Subcutaneous abdominal adipose tissue (tissue), 5 donors: Measurements from ENCODE around the gene KIF21A.

Source experiments
- H3K27ac ChIP-seq: one replicate; pipeline ENCODE4 v1.7.0; 2013; ENCODE audit warnings: low read depth, mild to moderate bottlenecking, inconsistent platforms, low read length, moderate library complexity
- H3K27me3 ChIP-seq, 5 donors: one replicate each; pipeline ENCODE4 v1.7.0; 2013; ENCODE audit warnings: low read length in 5 of 5, inconsistent platforms in 1 of 5; ENCODE audit not compliant: control insufficient read depth in 5 of 5, insufficient read depth in 4 of 5
- H3K36me3 ChIP-seq, 5 donors: one replicate each; pipeline ENCODE4 v1.7.0; 2013; ENCODE audit warnings: low read length in 5 of 5; ENCODE audit not compliant: control insufficient read depth in 5 of 5, insufficient read depth in 5 of 5
- H3K4me1 ChIP-seq, 5 donors: one replicate each; pipeline ENCODE4 v1.7.0; 2013; ENCODE audit warnings: low read length in 5 of 5, mild to moderate bottlenecking in 3 of 5, moderate library complexity in 1 of 5; ENCODE audit not compliant: control insufficient read depth in 5 of 5, insufficient read depth in 5 of 5
- H3K4me3 ChIP-seq, 5 donors: one replicate each; pipeline ENCODE4 v1.7.0; 2013; ENCODE audit warnings: low read length in 5 of 5, low read depth in 1 of 5
- H3K9ac ChIP-seq, 5 donors: one replicate each; pipeline ENCODE4 v1.7.0; 2013; ENCODE audit warnings: low read length in 5 of 5, mild to moderate bottlenecking in 4 of 5, moderate library complexity in 3 of 5
- H3K9me3 ChIP-seq, 5 donors: one replicate each; pipeline ENCODE4 v1.7.0; 2013; ENCODE audit warnings: low read length in 5 of 5; ENCODE audit not compliant: control insufficient read depth in 5 of 5
- donor health status: healthy.
- donor health status: healthy.
- donor health status: healthy.
- donor health status: healthy.
- donor health status: healthy.

KIF21A gene

GRCh38 chr12:39413836-39414771, 28.8 kb downstream of the KIF21A start:
- Histone ChIP-seq H3K9me3 (no peaks in the 10 kb centered on the region), H3K27me3 (no peaks in the 10 kb centered on the region), H3K36me3 (peaks cover 0 to 6% (median 0%) of the 10 kb centered on the region in 5 donors), H3K27ac (no peak overlapping the region), H3K4me1 (peaks cover 0 to 4% (median 0%) of the 10 kb centered on the region in 5 donors), H3K9ac (no peak overlapping the region), H3K4me3 (no peak overlapping the region)

- no peaks in the 10 kb centered on the region for H3K4me1 ChIP-seq
- H3K36me3 ChIP-seq, result peaks cover 0 to 6% (median 0%) of the 10 kb centered on the region in 5 donors
- no peak overlapping the region for H3K4me3 ChIP-seq
- no peak overlapping the region for H3K27ac ChIP-seq
- no peaks in the 10 kb centered on the region for H3K9me3 ChIP-seq
- H3K9ac ChIP-seq, result no peak overlapping the region
- H3K27me3 ChIP-seq, result no peaks in the 10 kb centered on the region
These were observed 30.7 kb downstream of the KIF21A start for GRCh38 chr12:39412210-39412609.

GRCh38 chr12:39406262-39406661, 36.7 kb downstream of the KIF21A start:
- peaks cover 0 to 6% (median 0%) of the 10 kb centered on the region in 5 donors for H3K4me1 ChIP-seq
- H3K9me3 ChIP-seq, result no peaks in the 10 kb centered on the region

GRCh38 chr12:39405580-39405979, 37.3 kb downstream of the KIF21A start:
- Histone ChIP-seq H3K9me3 (no peaks in the 10 kb centered on the region), H3K4me1 (peaks cover 0 to 11% (median 0%) of the 10 kb centered on the region in 5 donors), H3K27me3 (no peaks in the 10 kb centered on the region), H3K9ac (no peak overlapping the region), H3K36me3 (no peaks in the 10 kb centered on the region), H3K4me3 (no peak overlapping the region), H3K27ac (no peak overlapping the region)

More at GRCh38 chr12:39406262-39406661, 36.7 kb downstream of the KIF21A start:
- Histone ChIP-seq H3K27ac (no peak overlapping the region), H3K4me3 (no peak overlapping the region), H3K27me3 (no peaks in the 10 kb centered on the region), H3K36me3 (no peaks in the 10 kb centered on the region), H3K9ac (no peak overlapping the region)

- Histone ChIP-seq H3K36me3 (no peaks in the 10 kb centered on the region), H3K4me1 (peaks cover 0 to 11% (median 0%) of the 10 kb centered on the region in 5 donors), H3K27me3 (no peaks in the 10 kb centered on the region), H3K9me3 (no peaks in the 10 kb centered on the region), H3K9ac (no peak overlapping the region), H3K4me3 (no peak overlapping the region), H3K27ac (no peak overlapping the region)
These were observed 38.9 kb downstream of the KIF21A start for GRCh38 chr12:39404000-39404399.

- H3K9me3 ChIP-seq, result no peaks in the 10 kb centered on the region
- H3K9ac ChIP-seq, result no peak overlapping the region
- H3K4me3 ChIP-seq, result no peak overlapping the region
- no peaks in the 10 kb centered on the region for H3K36me3 ChIP-seq
- H3K27ac ChIP-seq, result no peak overlapping the region
- no peaks in the 10 kb centered on the region for H3K27me3 ChIP-seq
- H3K4me1 ChIP-seq, result peaks cover 0 to 11% (median 0%) of the 10 kb centered on the region in 5 donors
These were observed 39.5 kb downstream of the KIF21A start for GRCh38 chr12:39403376-39403775.

- H3K27me3 ChIP-seq, result no peaks in the 10 kb centered on the region
- peaks cover 0 to 11% (median 0%) of the 10 kb centered on the region in 5 donors for H3K4me1 ChIP-seq
- H3K9me3 ChIP-seq, result no peaks in the 10 kb centered on the region
- no peak overlapping the region for H3K4me3 ChIP-seq
- no peak overlapping the region for H3K27ac ChIP-seq
- no peaks in the 10 kb centered on the region for H3K36me3 ChIP-seq
- H3K9ac ChIP-seq, result no peak overlapping the region
These were observed 40.0 kb downstream of the KIF21A start for GRCh38 chr12:39402922-39403321.

GRCh38 chr12:39401459-39401858, 41.5 kb downstream of the KIF21A start:
- no peak overlapping the region for H3K9ac ChIP-seq
- H3K36me3 ChIP-seq, result no peaks in the 10 kb centered on the region
- no peaks in the 10 kb centered on the region for H3K9me3 ChIP-seq
- H3K4me3 ChIP-seq, result no peak overlapping the region
- no peaks in the 10 kb centered on the region for H3K27me3 ChIP-seq
- no peak overlapping the region for H3K27ac ChIP-seq
- H3K4me1 ChIP-seq, result peaks cover 0 to 11% (median 0%) of the 10 kb centered on the region in 5 donors

- Histone ChIP-seq H3K9me3 (no peaks in the 10 kb centered on the region), H3K27ac (no peak overlapping the region), H3K36me3 (no peaks in the 10 kb centered on the region), H3K4me1 (peaks cover 0 to 2% (median 0%) of the 10 kb centered on the region in 5 donors), H3K4me3 (no peak overlapping the region), H3K9ac (no peak overlapping the region), H3K27me3 (no peaks in the 10 kb centered on the region)
These were observed 47.1 kb downstream of the KIF21A start for GRCh38 chr12:39395866-39396265.

GRCh38 chr12:39393890-39394289, 49.0 kb downstream of the KIF21A start:
- Histone ChIP-seq H3K4me3 (no peak overlapping the region), H3K4me1 (no peaks in the 10 kb centered on the region), H3K27ac (no peak overlapping the region), H3K9ac (no peak overlapping the region), H3K36me3 (no peaks in the 10 kb centered on the region), H3K27me3 (no peaks in the 10 kb centered on the region), H3K9me3 (no peaks in the 10 kb centered on the region)
